ENCODE results near the gene RASD1. TPM values are rescaled to one million over a fixed set of nuclear protein-coding genes. Genes with fewer than 3 reads are reported as not detected.

RASD1 gene
- total RNA-seq, 1 donor from 2014 or later: 2.1 TPM

DNA sequence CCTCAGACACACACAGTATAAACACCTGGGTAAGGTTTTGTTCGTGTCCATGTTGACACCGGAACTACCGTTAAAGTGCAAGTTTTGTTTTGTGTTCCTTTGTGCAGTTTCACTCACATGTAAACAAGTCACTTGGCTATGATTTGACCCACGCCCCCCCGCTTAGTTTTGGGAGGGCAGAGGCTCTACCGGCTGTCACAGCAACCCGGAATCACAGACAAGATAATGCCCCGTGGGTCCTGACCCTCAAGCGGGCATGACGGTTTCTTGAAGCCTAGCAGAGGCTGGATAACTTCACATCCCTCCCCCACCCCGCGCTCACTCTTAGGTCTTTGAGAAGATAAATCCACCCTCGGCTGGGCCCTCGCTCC, 1.7 kb downstream of the RASD1 start:
- H3K4me3 Mint-ChIP-seq: peak overlapping the region; percentile 75
- no peak overlapping the region for H3K27ac Mint-ChIP-seq
- no peaks in the 10 kb centered on the region for H3K9me3 Mint-ChIP-seq
- no peak for DNase-seq (ENCODE audit: low spot score in 2 of 2, unreplicated experiment in 2 of 2)
- peaks cover 19% of the 10 kb centered on the region for H3K4me1 Mint-ChIP-seq
- H3K27me3 Mint-ChIP-seq (ENCODE audit: low read depth): peaks cover 37% of the 10 kb centered on the region
- H3K36me3 Mint-ChIP-seq: peaks cover 15% of the 10 kb centered on the region
- TF ChIP-seq, protein P1, sequence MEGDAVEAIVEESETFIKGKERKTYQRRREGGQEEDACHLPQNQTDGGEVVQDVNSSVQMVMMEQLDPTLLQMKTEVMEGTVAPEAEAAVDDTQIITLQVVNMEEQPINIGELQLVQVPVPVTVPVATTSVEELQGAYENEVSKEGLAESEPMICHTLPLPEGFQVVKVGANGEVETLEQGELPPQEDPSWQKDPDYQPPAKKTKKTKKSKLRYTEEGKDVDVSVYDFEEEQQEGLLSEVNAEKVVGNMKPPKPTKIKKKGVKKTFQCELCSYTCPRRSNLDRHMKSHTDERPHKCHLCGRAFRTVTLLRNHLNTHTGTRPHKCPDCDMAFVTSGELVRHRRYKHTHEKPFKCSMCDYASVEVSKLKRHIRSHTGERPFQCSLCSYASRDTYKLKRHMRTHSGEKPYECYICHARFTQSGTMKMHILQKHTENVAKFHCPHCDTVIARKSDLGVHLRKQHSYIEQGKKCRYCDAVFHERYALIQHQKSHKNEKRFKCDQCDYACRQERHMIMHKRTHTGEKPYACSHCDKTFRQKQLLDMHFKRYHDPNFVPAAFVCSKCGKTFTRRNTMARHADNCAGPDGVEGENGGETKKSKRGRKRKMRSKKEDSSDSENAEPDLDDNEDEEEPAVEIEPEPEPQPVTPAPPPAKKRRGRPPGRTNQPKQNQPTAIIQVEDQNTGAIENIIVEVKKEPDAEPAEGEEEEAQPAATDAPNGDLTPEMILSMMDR (IDR thresholded peaks at IDR 0.05; ENCODE audit: unreplicated experiment): no peak

DNA sequence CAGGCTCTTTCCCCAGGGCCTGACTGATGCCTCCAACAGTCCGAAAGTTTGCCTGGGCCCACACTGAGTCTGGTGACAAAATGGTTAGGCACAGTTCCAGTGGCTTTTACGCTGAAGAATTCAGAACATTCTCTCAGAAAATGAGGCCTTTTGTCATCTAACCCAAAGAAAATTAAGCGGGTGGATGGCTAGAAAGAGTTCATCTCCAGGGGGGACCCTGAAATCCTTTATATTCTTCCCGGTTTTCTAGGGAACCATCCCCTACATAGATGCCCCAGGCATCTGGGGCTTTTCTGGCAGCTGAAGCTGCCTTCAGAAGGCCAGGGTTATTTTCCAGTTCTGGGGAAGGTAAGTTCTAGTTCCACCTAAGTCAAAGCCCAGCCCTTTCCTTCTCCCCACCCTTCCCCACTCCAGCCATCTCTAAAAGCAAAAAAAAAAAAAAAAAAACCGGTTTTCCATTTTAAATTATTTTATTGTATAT, 2.2 kb downstream of the RASD1 start:
- Mint-ChIP-seq H3K36me3 (peaks cover 15% of the 10 kb centered on the region), H3K4me3 (peak overlapping the region; percentile 30), H3K27me3 (ENCODE audit: low read depth) (peaks cover 35% of the 10 kb centered on the region), H3K4me1 (peaks cover 19% of the 10 kb centered on the region), H3K27ac (no peak overlapping the region), H3K9me3 (no peaks in the 10 kb centered on the region)
- no peak for DNase-seq (ENCODE audit: low spot score in 2 of 2, unreplicated experiment in 2 of 2)
- TF ChIP-seq, protein P1 (IDR thresholded peaks at IDR 0.05; ENCODE audit: unreplicated experiment): no peak

DNA sequence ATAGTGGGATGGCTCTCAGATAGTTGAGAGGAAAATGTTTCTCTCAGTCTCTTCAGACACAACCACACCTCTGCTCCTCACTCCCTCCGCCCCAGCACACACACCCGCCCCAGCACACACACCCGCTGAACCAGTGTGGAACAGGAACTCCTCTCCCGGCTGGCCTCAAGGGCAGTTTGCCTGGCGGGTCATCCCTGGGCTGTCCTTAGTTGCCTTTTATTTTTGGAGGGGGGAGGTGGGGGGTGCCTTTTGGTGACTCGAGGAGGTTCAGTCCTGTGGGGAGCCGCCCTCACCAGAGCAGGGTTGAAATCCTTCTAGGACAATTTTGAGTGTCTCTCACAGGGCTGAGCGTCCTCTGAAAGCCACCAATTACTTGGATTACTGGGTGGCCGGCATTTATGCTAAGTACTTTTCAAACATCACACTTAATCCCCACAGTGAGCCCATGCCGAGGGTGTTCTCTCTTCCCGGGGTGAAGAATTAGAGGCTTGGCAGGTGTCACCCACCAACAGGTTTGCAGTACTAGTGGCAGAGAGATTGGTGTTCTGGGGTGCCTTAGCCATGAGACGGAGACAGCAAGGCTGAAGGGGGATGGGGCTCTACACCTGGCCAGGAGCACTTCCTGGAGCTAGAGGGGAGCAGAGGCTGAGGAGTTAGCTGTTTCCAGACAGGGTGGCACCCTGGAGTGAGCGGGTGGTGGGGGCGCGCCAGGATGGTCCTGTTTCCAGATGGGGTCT, 2.8 kb downstream of the RASD1 start:
- H3K27ac Mint-ChIP-seq: no peak overlapping the region
- peak overlapping the region; percentile 13 for H3K4me3 Mint-ChIP-seq
- H3K27me3 Mint-ChIP-seq (ENCODE audit: low read depth): peaks cover 32% of the 10 kb centered on the region
- TF ChIP-seq, protein P1 (IDR thresholded peaks at IDR 0.05; ENCODE audit: unreplicated experiment): no peak
- DNase-seq (ENCODE audit: low spot score in 2 of 2, unreplicated experiment in 2 of 2): no peak
- peaks cover 19% of the 10 kb centered on the region for H3K4me1 Mint-ChIP-seq
- no peaks in the 10 kb centered on the region for H3K9me3 Mint-ChIP-seq
- H3K36me3 Mint-ChIP-seq: peaks cover 15% of the 10 kb centered on the region

DNA sequence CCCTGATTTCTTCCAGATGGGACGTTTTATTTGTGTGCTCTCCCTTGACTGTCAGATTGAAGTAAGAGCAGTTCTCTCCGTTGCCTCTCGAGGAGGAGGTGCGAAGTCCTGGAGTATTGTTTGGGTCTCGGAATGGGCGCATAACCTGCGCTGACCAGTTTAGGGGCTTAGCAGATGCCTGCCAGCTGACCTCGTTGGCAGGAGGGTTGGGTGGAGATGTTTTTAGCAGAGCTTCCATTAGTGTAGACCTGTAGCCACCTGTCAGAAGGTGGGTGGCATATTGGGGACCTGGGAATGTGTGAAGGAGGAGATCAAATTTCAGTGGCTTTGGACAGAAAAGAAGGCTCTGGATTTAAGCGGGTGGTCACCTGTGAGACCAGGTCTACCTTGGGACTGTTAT, 3.6 kb downstream of the RASD1 start:
- no peak overlapping the region for H3K27ac Mint-ChIP-seq
- peaks cover 19% of the 10 kb centered on the region for H3K4me1 Mint-ChIP-seq
- H3K36me3 Mint-ChIP-seq: peaks cover 20% of the 10 kb centered on the region
- H3K27me3 Mint-ChIP-seq (ENCODE audit: low read depth): peaks cover 31% of the 10 kb centered on the region
- no peaks in the 10 kb centered on the region for H3K9me3 Mint-ChIP-seq
- DNase-seq (ENCODE audit: low spot score in 2 of 2, unreplicated experiment in 2 of 2): no peak
- H3K4me3 Mint-ChIP-seq: no peak overlapping the region
- TF ChIP-seq, protein P1 (IDR thresholded peaks at IDR 0.05; ENCODE audit: unreplicated experiment): no peak

DNA sequence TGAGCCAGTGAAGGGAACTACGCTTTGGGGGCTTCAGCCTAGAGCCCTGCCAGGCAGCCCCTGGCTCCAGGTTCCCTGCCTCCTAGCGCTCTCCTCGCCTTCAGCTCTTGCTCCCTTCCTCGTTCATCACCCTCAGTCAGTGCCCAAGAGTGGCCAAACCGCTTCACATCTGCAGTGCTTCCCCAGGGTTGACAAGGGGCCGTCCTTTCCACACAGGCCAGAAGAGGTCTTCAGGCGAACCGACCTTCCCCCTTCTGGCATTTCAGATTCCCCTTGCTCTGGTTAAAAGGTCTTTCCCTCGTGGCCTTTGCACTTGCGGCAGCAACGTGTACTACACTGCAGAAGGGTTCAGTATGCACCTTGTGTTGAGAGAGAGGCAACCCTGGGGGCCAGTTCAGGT, 4.1 kb downstream of the RASD1 start:
- Mint-ChIP-seq H3K27me3 (ENCODE audit: low read depth) (peaks cover 27% of the 10 kb centered on the region), H3K9me3 (no peaks in the 10 kb centered on the region), H3K36me3 (peaks cover 24% of the 10 kb centered on the region), H3K27ac (peak overlapping the region; percentile 83), H3K4me3 (no peak overlapping the region), H3K4me1 (peaks cover 19% of the 10 kb centered on the region)
- TF ChIP-seq, protein P1 (IDR thresholded peaks at IDR 0.05; ENCODE audit: unreplicated experiment): no peak
- DNase-seq (ENCODE audit: low spot score in 2 of 2, unreplicated experiment in 2 of 2): no peak
